Neural cell (in vitro differentiated cells): ENCODE measurements around the gene ENAM.

Experiments
- CTCF ChIP-seq: fragments of 450-650 bp; IDR thresholded peaks from 2 replicates; pipeline ENCODE4 v1.5.1; 2014; ENCODE audit warnings: antibody characterized with exemption, mild to moderate bottlenecking, moderate library complexity; ENCODE audit not compliant: poor library complexity, severe bottlenecking
- EP300 ChIP-seq: fragments of 450-650 bp; conservative IDR thresholded peaks from 2 replicates; pipeline ENCODE4 v1.6.1; 2014; ENCODE audit warnings: antibody characterized with exemption, mild to moderate bottlenecking, moderate library complexity; ENCODE audit not compliant: poor library complexity, severe bottlenecking
- EZH2 ChIP-seq: fragments of 200-600, 300-800 bp; shearing (Covaris generic), sonication (generic); IDR thresholded peaks from 2 replicates; pipeline ENCODE4 v1.6.1; 2014; ENCODE audit warnings: antibody characterized with exemption, low read length, borderline replicate concordance, mild to moderate bottlenecking; ENCODE audit not compliant: insufficient read depth, poor library complexity, severe bottlenecking
- MXI1 ChIP-seq: fragments of 450-650 bp; conservative IDR thresholded peaks from 2 replicates; pipeline ENCODE4 v1.6.1; 2014; ENCODE audit warnings: antibody characterized with exemption, mild to moderate bottlenecking; ENCODE audit not compliant: poor library complexity, severe bottlenecking
- POLR2AphosphoS5 ChIP-seq: IDR thresholded peaks from 2 replicates; pipeline ENCODE4 v1.6.1; 2012
- RAD21 ChIP-seq: fragments of 450-650 bp; conservative IDR thresholded peaks from 2 replicates; pipeline ENCODE4 v1.6.1; 2014; ENCODE audit warnings: antibody characterized with exemption, mild to moderate bottlenecking, moderate library complexity
- REST ChIP-seq: IDR thresholded peaks from 2 replicates; pipeline ENCODE4 v1.6.1; 2012; ENCODE audit warnings: borderline replicate concordance
- SMC3 ChIP-seq: fragments of 450-650 bp; conservative IDR thresholded peaks from 2 replicates; pipeline ENCODE4 v1.6.1; 2014; ENCODE audit warnings: antibody characterized with exemption, mild to moderate bottlenecking, moderate library complexity; ENCODE audit not compliant: poor library complexity
- TAF1 ChIP-seq: IDR thresholded peaks from 2 replicates; pipeline ENCODE4 v1.6.1; 2012; ENCODE audit warnings: low read depth

- TF ChIP-seq CTCF (peak; percentile 100), POLR2AphosphoS5 (peak; percentile 72), RAD21 (peak; percentile 84), EP300 (peak; percentile 87), REST (peak; percentile 81), TAF1 (peak; percentile 87), MXI1 (peak; percentile 99), EZH2 (no peak), SMC3 (peak; percentile 92)
These were observed 59.6 kb downstream of the ENAM start, which contains the start of gene UTP3 for GRCh38 chr4:70687821-70688794.
